Measurements from ENCODE around the gene XPR1. TPM values are rescaled to one million over a fixed set of nuclear protein-coding genes. Genes with fewer than 3 reads are reported as not detected.

Gene XPR1
- total RNA-seq, 4 donors from 2014 or later: 17.2 to 28.3 (median 26.6) TPM

- TF ChIP-seq POLR2AphosphoS5 (IDR thresholded peaks at IDR 0.05) (no peak), EP300 (IDR thresholded peaks at IDR 0.05) (no peak), POLR2A (IDR thresholded peaks at IDR 0.05) (no peak)
- TF ChIP-seq, protein P1, sequence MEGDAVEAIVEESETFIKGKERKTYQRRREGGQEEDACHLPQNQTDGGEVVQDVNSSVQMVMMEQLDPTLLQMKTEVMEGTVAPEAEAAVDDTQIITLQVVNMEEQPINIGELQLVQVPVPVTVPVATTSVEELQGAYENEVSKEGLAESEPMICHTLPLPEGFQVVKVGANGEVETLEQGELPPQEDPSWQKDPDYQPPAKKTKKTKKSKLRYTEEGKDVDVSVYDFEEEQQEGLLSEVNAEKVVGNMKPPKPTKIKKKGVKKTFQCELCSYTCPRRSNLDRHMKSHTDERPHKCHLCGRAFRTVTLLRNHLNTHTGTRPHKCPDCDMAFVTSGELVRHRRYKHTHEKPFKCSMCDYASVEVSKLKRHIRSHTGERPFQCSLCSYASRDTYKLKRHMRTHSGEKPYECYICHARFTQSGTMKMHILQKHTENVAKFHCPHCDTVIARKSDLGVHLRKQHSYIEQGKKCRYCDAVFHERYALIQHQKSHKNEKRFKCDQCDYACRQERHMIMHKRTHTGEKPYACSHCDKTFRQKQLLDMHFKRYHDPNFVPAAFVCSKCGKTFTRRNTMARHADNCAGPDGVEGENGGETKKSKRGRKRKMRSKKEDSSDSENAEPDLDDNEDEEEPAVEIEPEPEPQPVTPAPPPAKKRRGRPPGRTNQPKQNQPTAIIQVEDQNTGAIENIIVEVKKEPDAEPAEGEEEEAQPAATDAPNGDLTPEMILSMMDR (IDR thresholded peaks at IDR 0.05): no peak
- no peaks in the 10 kb centered on the region for H3K27me3 ChIP-seq
- no peaks in the 10 kb centered on the region for H3K9me3 ChIP-seq
- no peak overlapping the region for H3K27ac ChIP-seq
- peaks cover 0 to 16% (median 4%) of the 10 kb centered on the region in 3 donors for H3K4me1 ChIP-seq
- no peak for ATAC-seq
- WGBS, 2 donors (ENCODE audit: low coverage in 1 of 2): 100% methylated on average over 1 of the region's 1 CpG
- H3K4me3 ChIP-seq: no peak overlapping the region
- H3K36me3 ChIP-seq: no peaks in the 10 kb centered on the region
Measured at GRCh38 chr1:180627411-180627810, 4.4 kb upstream of the XPR1 start.

DNA sequence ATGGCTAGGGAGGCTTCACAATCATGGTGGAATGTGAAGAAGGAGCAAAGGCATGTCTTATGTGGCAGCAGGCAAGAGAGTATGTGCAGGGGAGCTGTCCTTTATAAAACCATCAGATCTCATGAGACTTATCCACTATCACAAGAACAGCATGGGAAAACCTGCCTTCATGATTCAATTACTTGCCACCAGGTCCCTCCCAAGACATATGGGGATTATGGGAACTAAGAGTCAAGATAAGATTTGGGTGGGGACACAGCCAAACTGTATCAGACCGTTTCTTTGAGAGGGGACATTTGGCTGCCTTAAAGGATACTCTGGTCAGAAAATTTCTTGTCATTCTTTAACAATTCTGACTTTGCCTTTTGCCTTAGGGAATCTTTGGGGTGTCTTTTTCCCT, 3.2 kb upstream of the XPR1 start:
- Histone ChIP-seq H3K27me3 (no peaks in the 10 kb centered on the region), H3K36me3 (no peaks in the 10 kb centered on the region), H3K4me1 (peaks cover 0 to 28% (median 4%) of the 10 kb centered on the region in 3 donors), H3K4me3 (no peak overlapping the region), H3K27ac (no peak overlapping the region), H3K9me3 (no peaks in the 10 kb centered on the region)
- 67 to 100% methylated on average over 1 of the region's 1 CpG for WGBS, 2 donors (ENCODE audit: low coverage in 1 of 2)
- no peak for TF ChIP-seq POLR2A (IDR thresholded peaks at IDR 0.05)
- TF ChIP-seq, protein P1 (IDR thresholded peaks at IDR 0.05): no peak
- ATAC-seq: no peak

DNA sequence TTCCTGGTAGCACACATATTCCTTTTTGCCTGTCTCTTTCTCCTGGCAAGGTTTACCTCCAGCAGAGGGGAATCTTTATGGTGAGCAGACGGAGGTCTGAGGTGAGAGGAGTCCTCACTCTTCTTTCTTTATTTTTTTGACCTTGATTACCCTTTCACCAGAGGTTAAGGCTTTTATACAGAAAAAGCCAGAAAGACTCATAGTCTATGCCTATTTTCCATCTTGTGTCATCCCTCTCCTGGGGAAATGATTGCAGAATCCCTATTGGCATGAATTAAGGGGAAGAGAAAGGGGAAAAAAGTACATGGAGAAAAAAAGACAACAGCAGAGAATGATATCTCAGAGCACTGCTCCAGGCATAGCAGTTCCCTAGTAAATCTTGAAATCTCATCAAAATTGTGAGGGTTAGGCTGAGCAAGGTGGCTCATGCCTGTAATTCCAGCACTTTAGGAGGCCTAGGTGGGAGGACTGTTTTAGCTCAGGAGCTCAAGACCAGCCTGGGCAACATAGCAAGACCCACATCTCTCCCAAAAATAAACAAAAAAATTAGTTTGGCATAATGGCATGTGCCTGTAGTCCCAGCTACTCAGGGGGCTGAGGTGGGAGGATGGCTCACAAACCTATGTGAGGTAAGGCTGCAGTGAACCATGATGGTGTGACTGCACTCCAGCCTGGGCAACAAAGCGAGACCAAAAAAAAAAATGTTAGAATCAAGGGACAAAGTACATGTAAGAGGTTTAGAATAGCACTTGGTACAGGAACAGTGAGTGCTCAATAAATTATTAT, 1.2 kb upstream of the XPR1 start:
- no peaks in the 10 kb centered on the region for H3K27me3 ChIP-seq
- H3K27ac ChIP-seq: peak overlapping the region in 3 of 4 donors; percentile 90 to 99 (median 96)
- no peak for ATAC-seq
- 95 to 100% methylated on average over 1 to 2 of the region's 2 CpGs for WGBS, 2 donors (ENCODE audit: low coverage in 1 of 2)
- H3K36me3 ChIP-seq: no peaks in the 10 kb centered on the region
- peaks cover 0 to 46% (median 4%) of the 10 kb centered on the region in 3 donors for H3K4me1 ChIP-seq
- TF ChIP-seq POLR2AphosphoS5 (IDR thresholded peaks at IDR 0.05) (no peak), POLR2A (IDR thresholded peaks at IDR 0.05) (no peak), EP300 (IDR thresholded peaks at IDR 0.05) (no peak)
- TF ChIP-seq, protein P1 (IDR thresholded peaks at IDR 0.05): no peak
- H3K9me3 ChIP-seq: no peaks in the 10 kb centered on the region
- no peak overlapping the region for H3K4me3 ChIP-seq

DNA sequence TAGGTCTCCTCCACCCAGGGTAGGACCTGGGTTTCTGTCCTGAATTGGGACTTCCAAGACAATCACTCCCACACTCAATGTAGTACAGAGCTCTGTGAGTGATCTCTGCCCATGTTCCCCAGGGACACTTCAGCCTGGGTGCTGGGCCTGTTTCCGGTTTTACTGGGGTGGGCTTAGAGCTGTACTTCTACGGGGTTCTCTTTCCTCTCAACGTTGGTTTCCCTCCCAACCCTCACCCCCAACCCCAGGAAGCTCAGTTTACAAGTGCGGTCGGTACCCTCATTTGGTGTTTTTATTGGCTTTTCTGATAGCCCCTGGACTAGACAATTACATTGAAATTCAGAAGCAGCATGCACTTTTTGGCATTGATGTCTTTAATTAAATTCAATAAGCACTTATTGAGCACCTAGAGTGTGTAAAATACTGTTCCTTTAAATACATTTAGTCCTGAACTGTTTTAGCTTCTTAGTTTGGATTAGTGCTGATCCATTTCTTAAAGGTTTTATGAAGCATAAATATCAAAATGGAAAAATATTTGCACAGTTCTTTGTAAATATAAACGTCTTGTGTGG, 542 bp upstream of the XPR1 start:
- no peak for TF ChIP-seq POLR2A (IDR thresholded peaks at IDR 0.05)
- TF ChIP-seq, protein P1 (IDR thresholded peaks at IDR 0.05): no peak
- TF ChIP-seq EP300 (IDR thresholded peaks at IDR 0.05): no peak
- no peak for TF ChIP-seq POLR2AphosphoS5 (IDR thresholded peaks at IDR 0.05)
- Histone ChIP-seq H3K27me3 (no peaks in the 10 kb centered on the region), H3K4me1 (peaks cover 0 to 50% (median 4%) of the 10 kb centered on the region in 3 donors), H3K4me3 (peak overlapping the region in 1 of 2 donors; percentile 92), H3K36me3 (no peaks in the 10 kb centered on the region), H3K27ac (peak overlapping the region in 3 of 4 donors; percentile 90 to 99 (median 96)), H3K9me3 (no peaks in the 10 kb centered on the region)
- ATAC-seq: no peak
- 35 to 51% methylated on average over 5 to 6 of the region's 6 CpGs for WGBS, 2 donors (ENCODE audit: low coverage in 1 of 2)

All from gastroesophageal sphincter (tissue), 4 donors.